Progenitor cell of endocrine pancreas (in vitro differentiated cells): Measurements from ENCODE around the gene XKR7. TPM values are rescaled to one million over a fixed set of nuclear protein-coding genes. Genes with fewer than 3 reads are reported as not detected.
A peak's percentile ranks its signal among the peaks of the same experiment; 100 is the strongest.

Experiments used
- DNase-seq: peaks from one replicate; pipeline ENCODE4 v3.0.0; 2021; ENCODE audit warnings: low spot score; ENCODE audit not compliant: unreplicated experiment
- H3K27ac Mint-ChIP-seq: 2 replicates; pipeline ENCODE4 v1.8.0; 2021; ENCODE audit warnings: mild to moderate bottlenecking, moderate library complexity, mixed read lengths
- H3K27me3 Mint-ChIP-seq: 2 replicates; pipeline ENCODE4 v1.8.0; 2021; ENCODE audit warnings: mixed read lengths
- H3K36me3 Mint-ChIP-seq: 2 replicates; pipeline ENCODE4 v1.8.0; 2022; ENCODE audit warnings: mixed read lengths; ENCODE audit not compliant: insufficient read depth
- H3K4me1 Mint-ChIP-seq: 2 replicates; pipeline ENCODE4 v1.8.0; 2021; ENCODE audit warnings: low read depth, mixed read lengths
- H3K4me3 Mint-ChIP-seq: 2 replicates; pipeline ENCODE4 v1.8.0; 2021; ENCODE audit warnings: low read depth, mild to moderate bottlenecking, moderate library complexity, mixed read lengths
- H3K9me3 Mint-ChIP-seq: 2 replicates; pipeline ENCODE4 v1.8.0; 2021; ENCODE audit warnings: low read depth, mixed read lengths
- total RNA-seq: library from RNA; stranded (reverse); gene quantifications from 2 replicates; pipeline ENCODE4 v1.2.1, GENCODE V29; 2021
- TF ChIP-seq, protein P1 (sequence below): fragments of 200-600 bp; sonication (generic); IDR thresholded peaks from one replicate; pipeline ENCODE4 v1.5.0; 2021; ENCODE audit warnings: antibody characterized with exemption, mild to moderate bottlenecking; ENCODE audit not compliant: unreplicated experiment

Gene XKR7
- total RNA-seq, 1 donor from 2014 or later = 2.7 TPM

DNA sequence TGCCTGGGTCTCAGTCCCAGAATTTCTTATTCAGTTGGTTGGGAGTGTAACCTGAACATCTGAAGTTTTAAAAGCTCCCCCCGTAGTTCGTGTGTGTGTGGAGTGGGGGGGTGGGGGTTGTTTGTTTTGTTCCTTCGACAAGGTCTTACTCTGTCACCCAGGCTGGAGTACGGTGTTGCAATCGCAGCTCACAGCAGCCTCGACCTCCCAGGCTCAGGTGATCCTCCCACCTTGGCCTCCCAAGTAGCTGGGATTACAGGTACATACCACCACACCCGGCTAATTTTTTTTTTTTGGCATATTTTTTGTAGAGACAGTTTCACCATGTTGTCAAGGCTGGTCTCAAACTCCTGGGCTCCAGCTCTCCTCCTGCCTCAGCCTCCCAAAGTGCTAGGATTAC lies 45.4 kb downstream of the XKR7 start:
- H3K4me1 Mint-ChIP-seq = peaks cover 4% of the 10 kb centered on the region
- no peak for DNase-seq
- no peaks in the 10 kb centered on the region for H3K9me3 Mint-ChIP-seq
- TF ChIP-seq, protein P1, sequence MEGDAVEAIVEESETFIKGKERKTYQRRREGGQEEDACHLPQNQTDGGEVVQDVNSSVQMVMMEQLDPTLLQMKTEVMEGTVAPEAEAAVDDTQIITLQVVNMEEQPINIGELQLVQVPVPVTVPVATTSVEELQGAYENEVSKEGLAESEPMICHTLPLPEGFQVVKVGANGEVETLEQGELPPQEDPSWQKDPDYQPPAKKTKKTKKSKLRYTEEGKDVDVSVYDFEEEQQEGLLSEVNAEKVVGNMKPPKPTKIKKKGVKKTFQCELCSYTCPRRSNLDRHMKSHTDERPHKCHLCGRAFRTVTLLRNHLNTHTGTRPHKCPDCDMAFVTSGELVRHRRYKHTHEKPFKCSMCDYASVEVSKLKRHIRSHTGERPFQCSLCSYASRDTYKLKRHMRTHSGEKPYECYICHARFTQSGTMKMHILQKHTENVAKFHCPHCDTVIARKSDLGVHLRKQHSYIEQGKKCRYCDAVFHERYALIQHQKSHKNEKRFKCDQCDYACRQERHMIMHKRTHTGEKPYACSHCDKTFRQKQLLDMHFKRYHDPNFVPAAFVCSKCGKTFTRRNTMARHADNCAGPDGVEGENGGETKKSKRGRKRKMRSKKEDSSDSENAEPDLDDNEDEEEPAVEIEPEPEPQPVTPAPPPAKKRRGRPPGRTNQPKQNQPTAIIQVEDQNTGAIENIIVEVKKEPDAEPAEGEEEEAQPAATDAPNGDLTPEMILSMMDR = no peak
- no peaks in the 10 kb centered on the region for H3K36me3 Mint-ChIP-seq
- no peak overlapping the region for H3K27ac Mint-ChIP-seq
- no peak overlapping the region for H3K4me3 Mint-ChIP-seq
- H3K27me3 Mint-ChIP-seq = peaks cover 41% of the 10 kb centered on the region

DNA sequence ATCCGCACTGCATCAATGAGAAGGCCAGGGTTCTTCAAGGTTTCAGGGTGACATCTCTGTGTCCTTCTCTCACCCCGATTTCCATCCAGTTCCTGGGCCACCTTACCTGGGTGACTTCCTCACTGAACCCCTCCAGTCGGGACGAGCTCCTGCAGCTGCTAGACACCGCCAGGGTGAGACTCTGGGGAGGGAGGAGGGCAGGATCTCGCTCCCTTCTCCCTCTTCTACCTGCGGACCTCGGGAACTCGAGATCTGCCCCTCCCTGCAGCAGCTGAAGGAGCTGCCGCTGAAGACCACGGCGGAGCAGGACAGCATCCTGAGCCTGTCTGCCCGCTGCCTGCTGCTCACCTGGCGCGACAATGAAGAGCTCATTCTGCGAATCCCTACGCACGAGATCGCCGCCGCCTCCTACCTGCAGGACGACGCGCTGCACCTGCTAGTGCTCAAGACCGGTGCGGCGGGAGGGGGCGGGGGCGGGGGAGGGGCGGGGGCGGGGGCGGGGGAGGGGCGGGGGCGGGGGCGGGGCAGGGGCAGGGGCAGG lies 49.8 kb downstream of the XKR7 start:
- Mint-ChIP-seq H3K27ac (peak overlapping the region; percentile 76), H3K4me1 (peaks cover 7% of the 10 kb centered on the region), H3K27me3 (peaks cover 66% of the 10 kb centered on the region), H3K4me3 (peak overlapping the region; percentile 91), H3K9me3 (no peaks in the 10 kb centered on the region), H3K36me3 (no peaks in the 10 kb centered on the region)
- DNase-seq = peak; percentile 79
- TF ChIP-seq, protein P1 = peak; percentile 72

DNA sequence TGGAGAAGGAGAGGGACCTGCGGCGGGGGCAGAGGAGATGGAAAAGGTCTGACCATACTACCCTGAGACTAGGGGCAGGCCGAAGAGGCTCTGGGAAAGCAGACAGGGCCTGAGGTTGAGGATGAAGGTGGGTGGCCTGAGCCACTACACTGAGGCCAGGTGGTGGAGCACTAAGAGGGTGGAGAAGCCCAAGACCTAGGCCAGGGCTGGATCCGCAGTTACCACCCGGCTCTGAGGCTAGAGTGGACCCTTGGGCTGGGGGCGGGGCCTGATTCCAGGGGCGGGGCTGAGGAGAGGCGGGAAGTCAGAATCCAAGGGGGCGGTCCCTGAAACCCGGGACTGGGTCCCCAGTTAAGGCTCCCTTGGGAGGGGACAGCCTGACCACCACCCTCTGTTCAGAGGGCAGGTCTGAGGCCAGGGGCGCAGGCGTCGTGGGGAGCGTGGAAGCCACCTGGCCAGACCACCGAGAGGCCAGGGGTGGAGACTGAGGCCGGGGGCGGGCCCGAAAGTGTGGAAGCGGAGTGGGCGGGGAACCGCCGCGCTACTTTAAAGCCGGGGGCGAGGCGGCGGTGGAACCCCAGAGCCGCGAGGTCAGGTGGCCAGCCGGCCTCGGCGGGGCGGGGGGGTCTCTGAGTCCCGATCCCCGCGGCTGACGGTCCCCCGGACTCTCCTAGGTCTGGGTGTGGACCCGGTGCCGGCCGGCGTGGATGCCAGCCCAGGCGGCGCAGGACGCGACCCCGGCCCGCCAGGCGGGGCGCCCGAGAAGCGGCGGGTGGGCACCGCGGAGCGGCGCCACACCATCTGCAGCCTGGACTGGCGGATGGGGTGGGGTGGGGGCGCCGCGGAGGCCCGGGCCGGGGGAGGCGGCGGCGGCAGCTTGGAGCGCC lies 50.6 kb downstream of the XKR7 start:
- peaks cover 74% of the 10 kb centered on the region for H3K27me3 Mint-ChIP-seq
- no peaks in the 10 kb centered on the region for H3K9me3 Mint-ChIP-seq
- peaks cover 7% of the 10 kb centered on the region for H3K4me1 Mint-ChIP-seq
- TF ChIP-seq, protein P1 = peak; percentile 51
- DNase-seq = peak; percentile 96
- no peaks in the 10 kb centered on the region for H3K36me3 Mint-ChIP-seq
- H3K4me3 Mint-ChIP-seq = peak overlapping the region; percentile 91
- H3K27ac Mint-ChIP-seq = peak overlapping the region; percentile 94

DNA sequence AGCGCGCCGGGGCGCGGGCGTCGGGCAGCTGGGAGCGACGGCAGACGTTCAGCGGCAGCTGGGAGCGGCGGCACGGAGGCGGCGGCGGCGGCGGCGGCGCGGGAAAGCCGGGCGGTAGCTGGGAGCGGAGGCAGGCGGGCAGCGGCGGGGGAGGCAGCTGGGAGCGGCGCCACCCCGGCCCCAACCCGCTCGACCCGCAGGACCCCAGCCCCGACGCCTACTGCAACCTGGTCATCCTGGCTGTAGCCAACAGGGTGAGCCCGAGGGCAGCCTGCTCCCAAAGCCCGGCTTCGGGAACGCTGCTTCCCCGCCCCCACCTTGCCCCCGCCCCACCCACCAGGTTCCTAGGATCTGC lies 51.2 kb downstream of the XKR7 start:
- peaks cover 7% of the 10 kb centered on the region for H3K4me1 Mint-ChIP-seq
- peak; percentile 60 for DNase-seq
- TF ChIP-seq, protein P1 = peak; percentile 32
- peak overlapping the region; percentile 65 for H3K27ac Mint-ChIP-seq
- peak overlapping the region; percentile 81 for H3K4me3 Mint-ChIP-seq
- H3K9me3 Mint-ChIP-seq = no peaks in the 10 kb centered on the region
- no peaks in the 10 kb centered on the region for H3K36me3 Mint-ChIP-seq
- peaks cover 74% of the 10 kb centered on the region for H3K27me3 Mint-ChIP-seq

DNA sequence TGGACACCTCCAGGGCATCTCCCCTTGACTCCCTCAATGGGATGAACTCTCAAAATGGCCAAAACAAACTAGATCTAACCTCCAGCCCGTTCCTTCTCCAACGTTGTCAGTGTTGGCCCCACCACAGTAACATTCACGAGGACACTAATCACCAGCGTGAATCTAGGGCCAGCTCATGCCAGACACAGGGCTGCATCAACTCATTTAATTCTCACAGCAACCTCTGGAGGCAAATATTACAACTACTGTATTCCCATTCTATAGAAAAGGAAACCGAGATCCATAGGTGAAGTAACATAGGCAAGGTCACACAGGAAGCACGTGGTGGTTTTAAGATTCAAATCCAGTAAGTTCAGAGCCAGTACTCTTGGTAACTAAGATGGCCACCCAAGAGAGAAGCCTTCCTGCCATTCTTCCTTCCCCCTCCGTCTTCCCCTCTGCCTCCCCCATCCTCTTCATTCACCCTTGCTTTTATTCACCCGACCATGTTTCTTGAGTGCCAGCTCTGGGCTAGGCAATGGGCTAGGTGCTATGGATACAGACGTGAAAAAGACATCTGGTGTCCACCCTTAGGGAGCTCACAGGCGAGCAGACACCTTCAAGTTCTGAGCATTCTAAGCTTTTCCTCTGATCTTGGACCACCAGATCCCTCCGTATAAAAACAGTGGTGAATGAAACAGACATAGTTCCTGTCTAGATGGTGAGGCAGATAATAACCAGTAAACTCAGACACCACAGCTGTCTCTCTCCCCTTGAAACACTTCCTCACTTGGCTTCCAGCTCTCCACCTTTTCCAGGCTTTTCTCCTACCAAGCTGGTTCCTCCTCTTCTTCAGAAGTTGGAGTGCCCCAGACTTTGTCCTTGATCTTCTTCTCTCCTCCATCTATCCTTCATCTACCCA lies 51.9 kb downstream of the XKR7 start:
- H3K9me3 Mint-ChIP-seq = no peaks in the 10 kb centered on the region
- DNase-seq = no peak
- TF ChIP-seq, protein P1 = no peak
- no peaks in the 10 kb centered on the region for H3K36me3 Mint-ChIP-seq
- peaks cover 7% of the 10 kb centered on the region for H3K4me1 Mint-ChIP-seq
- peak overlapping the region; percentile 65 for H3K27ac Mint-ChIP-seq
- H3K4me3 Mint-ChIP-seq = peak overlapping the region; percentile 81
- H3K27me3 Mint-ChIP-seq = peaks cover 70% of the 10 kb centered on the region
